HG02840 (cell line): ENCODE results near the gene PLRG1.

Experiments
- ATAC-seq: cut with Tn5 transposase; IDR thresholded peaks from one replicate; pipeline ENCODE4 v1.9.1; 2021; ENCODE audit warnings: mild to moderate bottlenecking, moderate library complexity, moderate number of reproducible peaks; ENCODE audit not compliant: unreplicated experiment, low FRiP score

PLRG1 gene

DNA sequence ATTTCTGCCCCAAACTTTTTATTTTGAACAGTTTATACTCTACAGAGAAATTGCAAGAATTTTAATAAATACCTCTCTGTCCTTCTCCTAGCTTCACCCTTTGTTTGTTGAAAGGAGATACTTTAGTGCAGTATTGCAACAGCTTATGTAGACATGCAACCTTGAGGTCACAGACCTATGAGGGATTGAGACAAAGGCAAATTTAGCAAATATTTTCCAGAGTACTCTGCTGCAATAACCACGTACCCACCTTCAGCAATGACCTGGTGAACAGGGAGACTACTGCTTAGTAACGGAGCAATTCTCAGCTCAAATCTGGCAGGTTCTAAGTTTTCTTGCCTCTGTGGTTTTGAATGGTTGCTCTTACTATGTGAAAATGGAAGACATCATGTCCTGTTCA, 27.1 kb upstream of the PLRG1 start:
- ATAC-seq, result no peak

DNA sequence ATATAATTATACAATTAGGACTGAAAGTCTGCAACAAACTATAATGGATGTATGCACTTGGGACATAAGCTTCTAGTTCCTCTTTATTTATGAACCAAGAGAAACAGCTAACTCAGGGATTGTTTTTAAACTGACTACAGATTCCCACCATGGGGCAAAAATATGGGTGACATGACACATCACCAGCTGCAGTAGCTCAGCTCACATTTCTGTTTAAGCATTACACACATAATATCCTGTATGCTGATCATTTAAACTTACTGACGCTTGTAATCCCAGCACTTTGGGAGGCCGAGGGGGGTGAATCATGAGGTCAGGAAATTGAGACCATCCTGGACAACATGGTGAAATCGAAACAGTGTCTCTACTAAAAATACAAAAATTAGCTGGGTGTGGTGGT, 24.1 kb upstream of the PLRG1 start:
- ATAC-seq, result no peak

DNA sequence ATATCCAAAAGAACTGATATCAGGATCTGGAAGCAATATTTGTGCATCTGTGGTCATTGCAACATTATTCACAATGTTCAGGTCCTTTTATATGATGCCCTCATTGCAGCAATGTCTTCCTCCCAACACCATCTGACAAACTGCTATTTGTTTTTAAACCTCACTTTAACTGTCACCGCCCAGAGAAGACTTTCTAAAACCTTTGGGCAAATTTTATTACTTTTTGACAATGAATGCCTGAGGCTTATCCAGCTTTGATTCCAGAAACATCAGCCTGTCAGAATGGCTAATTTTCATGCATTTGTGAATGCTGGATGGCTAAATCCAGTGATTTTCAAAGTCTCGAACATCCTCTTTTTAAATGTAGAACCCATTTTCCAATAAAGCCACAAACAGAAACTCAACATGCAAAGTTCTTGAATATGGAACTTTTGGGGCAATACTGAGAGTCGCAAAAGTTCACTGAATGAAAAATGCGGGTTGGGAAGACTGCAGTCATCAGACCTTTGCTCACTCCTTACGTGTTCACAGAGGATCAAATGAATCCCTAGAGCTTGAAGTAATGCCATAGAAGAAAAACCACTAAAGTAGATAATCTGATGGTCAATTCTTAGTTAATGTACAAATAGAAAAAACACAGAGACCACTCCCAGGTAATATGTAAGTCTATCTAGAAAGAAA, 23.1 kb upstream of the PLRG1 start:
- ATAC-seq, result no peak

DNA sequence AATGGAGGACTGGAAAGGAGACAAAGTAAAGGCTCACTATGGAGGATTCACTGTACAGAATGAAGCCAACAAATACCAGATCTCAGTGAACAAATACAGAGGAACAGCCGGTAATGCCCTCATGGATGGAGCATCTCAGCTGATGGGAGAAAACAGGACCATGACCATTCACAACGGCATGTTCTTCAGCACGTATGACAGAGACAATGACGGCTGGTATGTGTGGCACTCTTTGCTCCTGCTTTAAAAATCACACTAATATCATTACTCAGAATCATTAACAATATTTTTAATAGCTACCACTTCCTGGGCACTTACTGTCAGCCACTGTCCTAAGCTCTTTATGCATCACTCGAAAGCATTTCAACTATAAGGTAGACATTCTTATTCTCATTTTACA, 19.4 kb upstream of the PLRG1 start:
- ATAC-seq, result no peak

DNA sequence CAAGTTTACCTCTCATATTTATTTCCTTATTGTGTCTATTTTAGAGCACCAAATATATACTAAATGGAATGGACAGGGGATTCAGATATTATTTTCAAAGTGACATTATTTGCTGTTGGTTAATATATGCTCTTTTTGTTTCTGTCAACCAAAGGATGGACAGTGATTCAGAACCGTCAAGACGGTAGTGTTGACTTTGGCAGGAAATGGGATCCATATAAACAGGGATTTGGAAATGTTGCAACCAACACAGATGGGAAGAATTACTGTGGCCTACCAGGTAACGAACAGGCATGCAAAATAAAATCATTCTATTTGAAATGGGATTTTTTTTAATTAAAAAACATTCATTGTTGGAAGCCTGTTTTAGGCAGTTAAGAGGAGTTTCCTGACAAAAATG, 18.8 kb upstream of the PLRG1 start:
- ATAC-seq, result no peak

DNA sequence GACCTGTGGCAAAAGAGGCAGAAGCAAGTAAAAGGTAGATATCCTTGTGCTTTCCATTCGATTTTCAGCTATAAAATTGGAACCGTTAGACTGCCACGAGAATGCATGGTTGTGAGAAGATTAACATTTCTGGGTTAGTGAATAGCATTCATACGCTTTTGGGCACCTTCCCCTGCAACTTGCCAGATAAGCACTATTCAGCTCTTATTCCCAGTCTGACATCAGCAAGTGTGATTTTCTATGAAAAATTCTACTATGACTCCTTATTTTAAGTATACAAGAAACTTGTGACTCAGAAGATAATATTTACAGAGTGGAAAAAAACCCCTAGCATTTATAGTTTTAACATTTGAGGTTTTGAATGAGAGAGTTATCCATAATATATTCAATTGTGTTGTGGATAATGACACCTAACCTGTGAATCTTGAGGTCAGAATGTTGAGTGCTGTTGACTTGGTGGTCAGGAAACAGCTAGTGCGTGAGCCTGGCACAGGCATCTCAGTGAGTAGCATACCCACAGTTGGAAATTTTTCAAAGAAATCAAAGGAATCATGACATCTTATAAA, 16.5 kb upstream of the PLRG1 start:
- ATAC-seq, result no peak

DNA sequence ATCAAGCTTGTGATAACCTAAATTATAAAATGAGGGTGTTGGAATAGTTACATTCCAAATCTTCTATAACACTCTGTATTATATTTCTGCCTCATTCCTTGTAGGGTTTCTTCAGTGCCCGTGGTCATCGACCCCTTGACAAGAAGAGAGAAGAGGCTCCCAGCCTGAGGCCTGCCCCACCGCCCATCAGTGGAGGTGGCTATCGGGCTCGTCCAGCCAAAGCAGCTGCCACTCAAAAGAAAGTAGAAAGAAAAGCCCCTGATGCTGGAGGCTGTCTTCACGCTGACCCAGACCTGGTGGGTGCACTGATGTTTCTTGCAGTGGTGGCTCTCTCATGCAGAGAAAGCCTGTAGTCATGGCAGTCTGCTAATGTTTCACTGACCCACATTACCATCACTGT, 15.5 kb upstream of the PLRG1 start:
- no peak for ATAC-seq

DNA sequence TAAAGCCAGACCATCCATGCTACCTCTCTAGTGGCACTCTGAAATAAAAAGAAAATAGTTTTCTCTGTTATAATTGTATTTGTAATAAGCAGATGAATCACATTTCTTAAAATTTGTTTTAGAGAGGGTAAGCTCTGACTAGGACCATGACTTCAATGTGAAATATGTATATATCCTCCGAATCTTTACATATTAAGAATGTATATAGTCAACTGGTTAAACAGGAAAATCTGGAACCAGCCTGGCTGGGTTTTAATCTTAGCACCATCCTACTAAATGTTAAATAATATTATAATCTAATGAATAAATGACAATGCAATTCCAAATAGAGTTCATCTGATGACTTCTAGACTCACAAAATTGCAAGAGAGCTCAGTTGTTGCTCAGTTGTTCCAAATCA, 14.1 kb upstream of the PLRG1 start:
- no peak for ATAC-seq

DNA sequence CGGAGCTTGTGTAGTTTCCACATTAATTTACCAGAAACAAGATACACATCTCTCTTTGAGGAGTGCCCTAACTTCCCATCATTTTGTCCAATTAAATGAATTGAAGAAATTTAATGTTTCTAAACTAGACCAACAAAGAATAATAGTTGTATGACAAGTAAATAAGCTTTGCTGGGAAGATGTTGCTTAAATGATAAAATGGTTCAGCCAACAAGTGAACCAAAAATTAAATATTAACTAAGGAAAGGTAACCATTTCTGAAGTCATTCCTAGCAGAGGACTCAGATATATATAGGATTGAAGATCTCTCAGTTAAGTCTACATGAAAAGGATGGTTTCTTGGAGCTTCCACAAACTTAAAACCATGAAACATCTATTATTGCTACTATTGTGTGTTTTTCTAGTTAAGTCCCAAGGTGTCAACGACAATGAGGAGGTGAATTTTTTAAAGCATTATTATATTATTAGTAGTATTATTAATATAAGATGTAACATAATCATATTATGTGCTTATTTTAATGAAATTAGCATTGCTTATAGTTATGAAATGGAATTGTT, 12.6 kb upstream of the PLRG1 start, which contains the start of gene FGB:
Gene FGB, plus strand, starts transcription at position 315 of the 558 bp plus-strand sequence. Its CDS starts 8 bp downstream, at position 323.
- no peak for ATAC-seq

DNA sequence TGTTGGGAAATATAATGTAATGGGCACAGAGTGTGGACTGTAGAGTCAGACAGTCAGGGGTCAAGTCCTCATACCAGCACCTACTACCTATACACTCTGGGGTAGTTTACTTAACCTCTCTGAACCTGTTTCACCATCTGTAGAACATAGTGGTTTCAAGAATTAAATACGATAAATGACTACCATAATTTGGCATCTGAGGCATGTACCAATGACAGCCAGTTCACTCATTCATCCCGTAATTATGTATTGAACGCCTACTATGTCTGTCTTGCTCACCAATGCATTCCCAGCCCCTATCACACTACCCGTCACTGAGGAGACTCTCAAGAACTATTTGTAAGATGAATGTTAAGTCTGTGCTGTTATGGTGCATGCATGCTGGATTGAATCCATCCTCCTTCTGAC, 10.6 kb upstream of the PLRG1 start:
- no peak for ATAC-seq

DNA sequence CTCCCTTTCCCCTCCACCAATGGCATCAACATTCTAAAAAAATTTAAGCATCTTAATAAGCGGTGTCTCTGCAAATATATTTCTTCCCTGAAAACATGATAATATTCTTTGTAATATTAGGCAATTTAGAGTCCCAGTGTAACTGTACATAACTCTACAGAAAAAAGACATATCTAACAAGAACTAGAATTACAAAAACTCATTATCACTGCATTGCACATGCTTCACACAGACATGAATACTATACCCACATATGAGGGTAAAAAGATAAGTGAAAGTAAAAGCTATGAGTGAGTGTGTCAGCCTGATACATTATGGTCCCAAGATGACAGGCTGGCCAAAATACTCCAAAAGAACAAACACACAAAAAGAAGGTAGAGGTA, 10.2 kb upstream of the PLRG1 start:
- ATAC-seq, result no peak

DNA sequence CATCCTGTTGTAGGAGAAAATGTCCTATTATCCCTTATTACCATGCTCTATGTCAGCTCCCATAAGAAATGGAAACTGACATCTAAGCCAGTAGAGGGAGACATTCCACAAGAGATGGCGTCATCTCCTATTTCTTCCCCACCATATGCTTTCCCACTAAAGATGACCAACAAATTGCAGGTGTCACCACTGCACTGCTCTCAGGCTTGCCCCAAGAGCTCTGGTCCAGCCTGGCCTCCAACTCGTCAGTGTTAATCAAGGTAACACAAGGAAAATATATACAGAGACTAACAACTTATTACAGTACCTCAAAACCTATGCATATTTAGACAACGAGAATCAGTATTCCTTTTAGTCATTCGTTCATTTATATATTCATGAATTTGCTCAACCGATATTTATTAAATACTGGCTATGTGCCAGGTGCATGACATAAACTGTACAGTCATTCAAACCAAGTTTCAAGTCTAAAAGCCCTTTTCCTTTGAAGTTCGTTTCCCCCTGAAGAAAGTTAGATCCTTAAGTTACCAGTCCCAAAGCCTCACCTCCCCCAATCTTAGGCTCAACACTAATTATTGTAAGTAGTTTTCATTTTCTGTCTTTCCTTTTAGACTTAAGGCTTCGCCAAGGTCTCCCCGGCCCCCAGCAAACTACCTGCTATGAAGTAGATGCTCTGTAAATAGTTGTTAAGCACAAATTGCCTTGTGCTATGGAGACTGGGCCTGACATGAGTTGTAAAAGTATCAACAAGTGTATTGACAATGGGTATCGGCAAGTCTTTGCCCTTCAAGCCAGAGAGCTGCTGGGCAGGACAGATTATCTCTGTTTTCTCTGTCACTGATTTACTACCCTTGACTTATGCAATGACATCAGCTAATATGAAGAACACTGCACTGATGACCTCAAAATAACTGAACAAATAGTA, 9.6 kb upstream of the PLRG1 start:
- peak; percentile 61 for ATAC-seq

DNA sequence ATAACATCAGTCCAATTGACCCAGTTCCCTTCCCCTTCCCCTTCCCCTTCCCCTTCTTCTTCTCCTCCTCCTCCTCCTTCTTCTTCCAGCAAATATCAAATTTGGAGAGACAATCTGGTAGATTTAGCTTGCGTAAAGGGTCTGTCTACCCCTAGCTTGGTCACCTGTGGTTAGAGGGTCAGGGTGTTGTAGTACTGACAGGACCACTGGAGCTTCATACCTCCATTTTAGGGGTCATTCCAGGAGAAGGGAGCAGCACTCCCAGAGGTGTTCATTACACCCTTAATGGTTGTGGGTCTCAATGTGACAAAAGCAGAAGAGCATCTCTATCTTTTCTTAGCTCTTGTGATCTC, 8.9 kb upstream of the PLRG1 start:
- ATAC-seq, result no peak

DNA sequence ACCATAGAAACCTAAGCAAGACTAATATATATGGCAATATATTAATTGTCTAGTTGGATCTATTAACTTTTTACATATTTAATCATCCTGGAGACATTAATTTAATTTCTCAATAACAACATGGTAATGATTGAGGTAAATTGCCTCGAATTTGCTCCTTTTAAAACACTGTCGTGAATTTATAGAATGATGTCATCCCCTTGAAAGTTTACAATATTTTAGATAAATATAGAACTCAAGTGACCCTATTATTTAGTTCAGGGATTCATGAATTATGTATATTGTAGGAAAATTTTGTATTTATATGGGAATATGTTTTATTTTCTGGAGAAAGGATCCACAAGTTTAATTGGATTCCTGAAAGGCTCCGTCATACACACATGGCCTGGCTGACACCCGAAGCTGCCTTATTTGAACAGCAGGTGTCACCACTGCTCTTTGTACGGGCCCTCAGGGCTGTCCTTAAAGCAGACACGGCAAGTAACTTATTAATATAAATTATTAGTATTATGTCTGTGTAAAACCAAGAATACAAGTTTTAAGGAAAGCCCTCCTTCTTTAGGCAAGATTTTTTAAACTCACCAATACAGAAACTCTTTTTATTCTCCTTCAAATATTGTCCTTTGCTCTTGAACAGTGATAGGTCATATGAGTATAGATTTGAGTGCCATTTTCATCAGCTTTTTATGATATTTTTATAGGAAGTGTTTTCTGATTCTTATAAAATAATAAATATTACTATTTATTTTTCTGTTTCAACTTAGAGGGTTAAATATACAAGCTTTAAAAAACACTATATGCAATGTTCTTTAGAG, 1.9 kb upstream of the PLRG1 start:
- peak; percentile 44 for ATAC-seq

DNA sequence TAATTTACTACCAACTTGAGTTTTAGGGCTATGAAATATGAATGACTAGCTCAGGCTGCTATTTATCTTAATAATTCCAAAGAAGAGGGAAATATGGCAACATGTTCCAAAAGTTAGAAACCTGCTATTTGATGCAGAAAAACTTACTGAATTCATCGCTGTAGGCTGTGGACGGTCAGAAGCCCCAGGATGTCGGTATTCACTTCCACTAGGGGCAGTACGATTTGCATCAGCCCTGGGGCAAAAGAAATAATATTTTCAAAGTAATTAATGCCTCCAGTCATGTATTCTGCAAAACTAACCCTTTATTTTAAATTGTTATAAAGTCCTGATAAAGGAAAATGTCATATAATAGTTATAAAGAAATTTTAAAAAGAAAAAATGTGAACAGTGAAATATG, 4.5 kb downstream of the PLRG1 start:
- ATAC-seq, result no peak

DNA sequence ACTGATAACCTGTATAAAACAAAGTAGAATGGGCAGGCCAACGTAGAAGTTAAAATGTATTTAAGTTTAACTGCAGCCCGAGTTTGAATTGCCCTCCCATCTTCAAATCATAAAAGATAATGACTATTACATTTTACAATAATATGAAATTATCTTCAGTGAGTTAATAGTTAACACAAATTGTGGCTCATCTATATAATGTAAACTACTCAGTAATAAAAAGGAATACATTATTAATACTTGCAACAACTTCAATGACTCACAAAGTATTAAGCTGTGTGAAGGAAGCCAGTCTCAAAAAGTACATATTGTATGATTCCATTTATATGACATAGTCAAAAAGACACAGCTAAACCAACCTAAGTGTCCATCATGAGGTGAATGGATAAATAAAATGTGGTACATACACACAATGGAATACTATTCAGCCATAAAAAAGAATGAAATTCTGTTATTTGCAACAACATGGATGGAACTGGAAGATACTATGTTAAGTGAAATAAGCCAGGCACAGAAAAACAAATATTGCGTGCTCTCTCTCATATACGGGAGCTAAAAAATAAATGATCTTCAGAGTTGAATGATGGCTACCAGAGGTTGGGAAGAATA, 7.8 kb downstream of the PLRG1 start:
- no peak for ATAC-seq

DNA sequence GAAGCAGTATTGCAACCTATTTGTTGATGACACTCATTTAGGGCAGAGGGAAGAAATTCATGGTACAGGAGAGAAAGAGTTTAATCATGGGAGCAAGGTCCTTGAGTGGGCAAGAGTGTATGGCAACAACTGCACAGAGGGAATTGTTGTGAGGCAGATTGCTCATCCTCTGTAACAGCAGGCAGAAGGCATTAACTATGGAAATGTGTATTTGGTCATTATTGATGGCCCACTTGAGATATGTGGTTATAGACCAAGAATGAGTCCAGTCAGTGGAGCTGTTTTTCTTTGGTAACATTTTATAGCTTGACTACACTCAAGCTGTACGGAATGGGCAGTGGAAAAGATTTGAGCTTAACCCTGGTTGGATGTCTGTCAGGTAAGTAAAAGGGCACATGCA, 15.9 kb downstream of the PLRG1 start:
- ATAC-seq, result no peak

DNA sequence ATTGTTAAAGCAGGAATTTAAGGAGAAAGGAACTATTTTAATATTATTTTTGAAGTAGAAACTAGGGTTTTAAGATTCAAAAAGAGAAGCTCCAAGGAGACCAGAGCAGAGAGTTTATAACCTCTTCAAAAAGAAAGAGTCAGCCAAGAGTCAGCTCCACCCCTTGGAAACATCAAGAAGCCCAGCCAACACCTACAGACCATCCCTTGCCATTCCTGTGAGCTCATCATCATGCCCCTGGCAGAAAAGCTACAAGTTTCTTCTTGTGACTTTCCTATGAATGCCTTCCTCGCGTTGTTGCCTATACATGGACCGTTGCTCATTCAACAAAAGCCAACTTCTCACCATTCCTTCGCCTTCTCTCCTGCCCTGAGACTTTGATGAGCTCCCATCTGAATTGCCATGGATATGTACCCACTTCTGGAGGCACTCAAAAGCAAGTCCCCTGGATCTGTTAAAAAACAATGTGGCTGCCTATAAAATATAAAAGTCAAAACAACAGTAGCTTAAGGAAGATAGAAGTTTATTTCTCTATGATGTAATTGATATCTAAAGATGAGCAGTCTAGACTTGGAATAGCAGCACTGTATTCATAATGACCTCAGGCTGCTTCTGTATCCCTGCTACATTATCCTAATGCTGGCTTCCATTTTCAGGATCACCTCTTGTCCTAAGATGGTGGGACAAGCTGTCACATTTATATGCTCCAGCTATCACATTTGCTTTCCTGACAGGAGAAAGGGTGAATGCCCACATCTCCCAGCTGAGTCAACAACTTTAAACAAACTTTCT, 20.3 kb downstream of the PLRG1 start:
- no peak for ATAC-seq

DNA sequence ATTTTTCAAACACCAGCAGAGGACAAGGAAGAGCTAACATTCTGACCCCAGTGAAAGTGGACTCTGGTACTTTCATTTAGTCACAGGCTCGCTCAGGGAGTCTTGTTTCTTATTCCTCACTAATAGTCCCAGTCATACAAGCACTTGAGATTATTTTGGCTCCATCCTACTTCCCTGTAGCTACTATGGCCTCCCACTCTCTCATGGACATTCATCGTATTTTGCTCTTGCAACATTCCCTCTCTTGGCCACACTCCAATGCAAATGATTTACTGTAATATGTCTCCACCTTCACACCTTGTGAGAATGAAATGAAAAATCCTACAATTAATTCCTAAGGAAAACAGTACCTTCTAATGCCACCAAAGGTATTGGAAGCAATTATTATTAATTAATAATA, 21.3 kb downstream of the PLRG1 start:
- ATAC-seq, result no peak
